ENCODE measurements around the gene MAGIX.

The MAGIX gene

GRCh38 chrX:49177338-49177833 is 14.8 kb downstream of the MAGIX start:
- no peaks in the 10 kb centered on the region for H3K9me3 ChIP-seq
- H3K36me3 ChIP-seq = peaks cover 0 to 56% (median 22%) of the 10 kb centered on the region in 3 donors
- no peak for DNase-seq
- intact Hi-C loops (cut with DNase I; ENCODE audit: low total_unique reads) = no loop called here
- TF ChIP-seq CTCF (IDR thresholded peaks at IDR 0.05) = no peak
- no peak overlapping the region for H3K4me3 ChIP-seq
- H3K4me1 ChIP-seq = peaks cover 0 to 16% (median 7%) of the 10 kb centered on the region in 4 donors
- peak overlapping the region in 1 of 2 donors; percentile 40 for H3K27ac ChIP-seq
- no peaks in the 10 kb centered on the region for H3K27me3 ChIP-seq

- intact Hi-C loops (cut with DNase I; ENCODE audit: low total_unique reads) = no loop called here
- H3K27ac ChIP-seq = no peak overlapping the region
- H3K36me3 ChIP-seq = peaks cover 0 to 56% (median 22%) of the 10 kb centered on the region in 3 donors
Measured at GRCh38 chrX:49177873-49178480, 15.4 kb downstream of the MAGIX start.

GRCh38 chrX:49178537-49178936 is 16.0 kb downstream of the MAGIX start:
- H3K27me3 ChIP-seq = no peaks in the 10 kb centered on the region
- H3K4me3 ChIP-seq = no peak overlapping the region
- peaks cover 0 to 9% (median 3%) of the 10 kb centered on the region in 4 donors for H3K4me1 ChIP-seq
- H3K27ac ChIP-seq = no peak overlapping the region
- no peak for TF ChIP-seq CTCF (IDR thresholded peaks at IDR 0.05)
- no peaks in the 10 kb centered on the region for H3K9me3 ChIP-seq
- intact Hi-C loops (cut with DNase I; ENCODE audit: low total_unique reads) = no loop called here
- no peak for DNase-seq
- H3K36me3 ChIP-seq = peaks cover 0 to 58% (median 26%) of the 10 kb centered on the region in 3 donors

More at GRCh38 chrX:49177873-49178480, 15.4 kb downstream of the MAGIX start:
- H3K4me1 ChIP-seq = peaks cover 0 to 14% (median 6%) of the 10 kb centered on the region in 4 donors
- H3K4me3 ChIP-seq = no peak overlapping the region
- DNase-seq = no peak
- H3K9me3 ChIP-seq = no peaks in the 10 kb centered on the region
- TF ChIP-seq CTCF (IDR thresholded peaks at IDR 0.05) = no peak
- no peaks in the 10 kb centered on the region for H3K27me3 ChIP-seq

GRCh38 chrX:49179358-49179757 is 16.8 kb downstream of the MAGIX start:
- Histone ChIP-seq H3K27me3 (no peaks in the 10 kb centered on the region), H3K4me1 (peaks cover 0 to 10% (median 3%) of the 10 kb centered on the region in 4 donors), H3K36me3 (peaks cover 0 to 55% (median 28%) of the 10 kb centered on the region in 3 donors), H3K27ac (no peak overlapping the region), H3K9me3 (no peaks in the 10 kb centered on the region), H3K4me3 (no peak overlapping the region)
- TF ChIP-seq CTCF (IDR thresholded peaks at IDR 0.05) = no peak
- intact Hi-C loops (cut with DNase I; ENCODE audit: low total_unique reads) = no loop called here
- DNase-seq = no peak

- Histone ChIP-seq H3K27me3 (no peaks in the 10 kb centered on the region), H3K9me3 (no peaks in the 10 kb centered on the region), H3K4me3 (peak overlapping the region; percentile 61 to 64), H3K4me1 (peaks cover 0 to 18% (median 7%) of the 10 kb centered on the region in 4 donors), H3K27ac (peak overlapping the region; percentile 81 to 90), H3K36me3 (peaks cover 0 to 24% (median 6%) of the 10 kb centered on the region in 3 donors)
- intact Hi-C loops (cut with DNase I; ENCODE audit: low total_unique reads) = no loop called here
- DNase-seq = no peak
- no peak for TF ChIP-seq CTCF (IDR thresholded peaks at IDR 0.05)
Measured at GRCh38 chrX:49183701-49184281, 21.2 kb downstream of the MAGIX start.

Data from tibial artery (tissue), 4 donors.